HK-2 (cell line): ENCODE measurements around the gene BEND5.

Source experiments
- DNase-seq: peaks from one replicate; pipeline ENCODE4 v3.0.0-alpha.2; 2018; ENCODE audit not compliant: unreplicated experiment

The BEND5 gene

GRCh38 chr1:48761986-48762385 is 14.7 kb downstream of the BEND5 start:
- DNase-seq = no peak

- DNase-seq = no peak
Measured at GRCh38 chr1:48761411-48761810, 15.3 kb downstream of the BEND5 start.

DNA sequence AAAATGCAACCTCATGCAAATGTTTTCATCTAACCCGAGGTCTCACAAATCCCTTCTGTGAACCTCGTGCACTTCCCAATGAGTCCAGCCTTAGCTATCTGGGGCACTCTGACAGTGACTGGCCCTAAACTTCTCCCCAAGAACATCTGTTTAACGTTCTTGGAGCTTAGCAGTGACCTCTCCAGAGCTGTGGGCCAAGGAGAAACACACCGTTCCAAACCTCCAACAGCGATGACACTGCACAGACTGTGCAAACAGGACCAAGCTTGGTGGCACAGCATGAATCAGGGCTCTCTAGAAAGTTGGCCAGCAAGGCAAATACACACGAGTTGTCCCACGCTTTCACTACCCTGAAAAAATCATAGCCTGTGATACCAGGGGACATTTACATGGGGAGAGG is 15.8 kb downstream of the BEND5 start:
- DNase-seq = no peak

- DNase-seq = no peak
Measured at GRCh38 chr1:48758976-48759375, 17.7 kb downstream of the BEND5 start.

- DNase-seq = no peak
Measured at GRCh38 chr1:48757363-48757762, 19.3 kb downstream of the BEND5 start.

GRCh38 chr1:48756683-48757316 is 19.9 kb downstream of the BEND5 start:
- DNase-seq = no peak

GRCh38 chr1:48753293-48753692 is 23.4 kb downstream of the BEND5 start:
- no peak for DNase-seq

GRCh38 chr1:48750109-48750508 is 26.6 kb downstream of the BEND5 start:
- no peak for DNase-seq

GRCh38 chr1:48749068-48749467 is 27.6 kb downstream of the BEND5 start:
- no peak for DNase-seq

DNA sequence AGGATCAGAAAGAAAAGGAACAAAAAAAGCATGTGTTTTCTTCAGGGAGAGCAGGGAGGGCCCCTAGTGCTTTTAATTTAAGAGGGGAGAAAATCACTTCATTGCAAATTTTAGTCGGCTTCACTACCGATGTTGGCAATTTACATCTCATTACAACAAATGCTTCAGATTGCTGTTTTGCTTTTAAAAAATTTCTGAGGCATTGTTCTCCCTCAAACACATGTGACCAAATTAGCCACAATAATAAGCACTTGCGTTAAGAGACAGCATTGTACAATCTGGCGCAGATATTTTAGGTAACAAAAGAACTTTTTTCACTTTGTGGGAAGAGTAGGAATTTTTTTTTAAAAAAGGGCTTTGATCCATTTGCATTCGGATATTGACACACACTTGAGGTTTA is 29.8 kb downstream of the BEND5 start:
- no peak for DNase-seq

- DNase-seq = no peak
Measured at GRCh38 chr1:48744032-48744431, 32.7 kb downstream of the BEND5 start.

GRCh38 chr1:48743480-48743879 is 33.2 kb downstream of the BEND5 start:
- DNase-seq = no peak

DNA sequence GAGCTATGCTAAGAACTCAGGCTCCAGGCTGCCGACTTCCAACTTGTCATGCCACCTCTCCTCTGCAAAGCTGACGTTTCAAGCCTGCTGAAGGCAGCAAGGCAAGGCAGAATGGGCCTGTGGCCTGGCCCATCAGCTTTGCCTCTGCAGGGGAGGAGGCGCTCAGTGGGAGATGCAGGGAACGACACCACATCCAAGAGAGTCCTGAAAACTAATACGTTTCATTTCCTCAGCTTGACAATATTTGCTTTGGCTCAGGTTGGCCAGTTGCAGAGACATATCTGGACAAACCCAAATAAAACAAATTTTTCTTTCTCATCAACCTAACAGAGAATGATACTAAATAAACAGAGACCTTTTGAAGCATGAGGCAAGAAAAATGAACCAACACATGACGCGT is 35.3 kb downstream of the BEND5 start:
- DNase-seq = no peak

DNA sequence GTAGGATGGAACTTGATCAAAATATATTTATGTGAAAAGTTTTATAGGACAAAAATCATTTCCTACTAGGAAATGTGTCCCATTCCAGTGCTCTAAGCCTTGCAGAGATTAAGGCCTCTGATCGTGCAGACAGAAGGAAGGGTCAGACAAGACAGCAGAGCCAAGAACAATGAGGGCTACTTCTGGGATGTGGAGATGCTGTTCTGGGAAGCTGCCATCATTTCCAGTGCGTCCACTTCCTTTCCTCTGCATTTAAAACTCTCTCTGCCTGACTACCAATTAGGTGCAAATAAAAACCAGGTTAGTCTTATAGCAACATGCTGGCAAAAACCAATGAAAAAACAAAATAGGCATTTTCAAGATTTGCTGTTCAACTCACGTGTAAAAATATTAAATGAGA is 36.1 kb downstream of the BEND5 start:
- DNase-seq = no peak

- no peak for DNase-seq
Measured at GRCh38 chr1:48739091-48739490, 37.6 kb downstream of the BEND5 start.

DNA sequence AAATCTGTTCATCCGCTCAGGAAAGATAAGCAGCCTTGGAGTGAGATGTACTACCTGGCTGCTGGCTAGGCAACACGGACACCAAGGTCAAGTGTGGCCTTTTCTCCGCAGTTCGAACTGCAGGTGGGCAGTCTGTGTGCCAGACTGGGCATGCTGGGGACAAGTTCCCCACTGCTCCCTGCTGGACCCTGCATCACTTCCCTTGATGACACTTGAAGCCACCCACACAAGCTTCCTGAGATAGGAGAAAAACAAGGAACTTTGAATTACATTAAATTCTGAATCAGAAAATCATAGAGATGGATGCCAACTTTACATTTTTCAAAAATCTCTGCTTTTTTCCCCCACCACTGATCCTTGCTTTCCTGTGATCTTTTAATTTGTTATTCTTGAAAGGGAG is 38.3 kb downstream of the BEND5 start:
- DNase-seq = no peak

- DNase-seq = no peak
Measured at GRCh38 chr1:48735796-48736195, 40.9 kb downstream of the BEND5 start.

DNA sequence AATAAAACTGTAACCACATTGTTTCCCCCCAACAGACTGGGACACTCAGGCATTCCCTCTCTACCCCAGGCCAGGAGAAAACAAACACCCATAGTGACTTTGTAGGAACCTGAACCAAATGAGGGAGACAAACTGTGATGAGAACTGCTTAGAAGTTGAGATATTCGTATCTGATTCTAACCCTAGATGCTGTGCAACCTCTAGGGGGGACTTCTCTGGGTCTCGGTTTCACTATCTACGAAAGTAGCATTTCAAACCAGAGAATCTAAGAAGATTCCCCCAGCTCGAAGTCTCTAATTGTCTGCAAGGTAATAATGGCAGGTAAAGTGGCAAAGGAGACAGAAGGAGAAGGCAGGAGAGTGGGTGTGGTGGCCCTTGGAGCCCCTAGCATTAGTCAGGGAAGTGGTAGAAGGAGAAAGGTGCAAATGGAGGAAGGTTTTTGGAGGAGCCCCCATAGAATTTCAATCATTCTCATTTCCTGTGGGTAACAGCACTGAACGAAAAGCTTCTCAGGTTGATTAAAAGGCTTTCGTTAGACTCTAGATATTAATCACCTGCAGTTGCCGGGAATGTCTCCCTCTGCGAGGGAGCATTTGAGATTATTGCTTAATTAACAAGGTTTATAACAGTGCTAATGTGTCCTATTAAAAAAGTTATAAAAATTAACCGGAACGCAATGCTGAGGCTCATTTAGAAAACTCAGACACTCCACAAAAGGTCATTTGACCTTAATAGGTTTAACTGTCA is 46.4 kb downstream of the BEND5 start:
- no peak for DNase-seq

DNA sequence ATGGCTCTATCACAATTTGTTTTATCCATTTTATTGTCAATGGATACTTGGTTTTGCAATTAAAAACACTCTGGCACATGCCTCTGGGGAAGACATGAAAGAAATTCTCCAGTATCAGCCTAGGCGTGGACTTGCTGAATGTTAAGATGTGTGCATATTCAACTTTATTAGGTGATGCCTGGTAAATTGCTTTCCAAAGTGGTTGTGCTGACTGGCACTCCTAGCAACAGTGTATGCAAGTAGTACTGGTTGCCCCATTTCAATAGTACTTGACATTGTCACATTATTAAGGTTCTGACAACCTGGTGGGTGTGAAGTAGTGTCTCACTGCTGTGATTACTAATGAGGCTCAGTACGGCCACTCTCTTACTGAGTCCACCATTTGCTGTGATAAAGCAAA is 48.1 kb downstream of the BEND5 start:
- DNase-seq = no peak

GRCh38 chr1:48726557-48727215 is 50.0 kb downstream of the BEND5 start:
- DNase-seq = no peak

DNA sequence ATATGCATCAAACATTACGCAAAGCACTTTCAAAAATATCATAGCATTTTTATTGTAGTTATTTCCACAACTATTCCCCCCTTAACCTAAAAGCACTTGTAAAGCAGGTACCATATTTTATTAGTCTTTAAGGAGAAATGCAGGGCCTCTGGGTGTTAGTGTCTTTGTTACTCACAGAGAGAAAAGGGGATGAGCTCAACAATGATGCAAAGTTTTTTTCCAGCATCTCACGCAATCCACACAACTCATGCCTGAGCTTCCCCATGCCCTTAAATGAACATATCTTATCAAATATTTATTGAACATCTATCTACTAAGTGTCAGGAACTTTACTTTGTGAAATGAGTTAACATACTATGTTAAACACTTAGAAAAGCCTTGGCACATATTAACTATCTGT is 50.6 kb downstream of the BEND5 start:
- no peak for DNase-seq

- DNase-seq = no peak
Measured at GRCh38 chr1:48725341-48726046, 51.2 kb downstream of the BEND5 start.

DNA sequence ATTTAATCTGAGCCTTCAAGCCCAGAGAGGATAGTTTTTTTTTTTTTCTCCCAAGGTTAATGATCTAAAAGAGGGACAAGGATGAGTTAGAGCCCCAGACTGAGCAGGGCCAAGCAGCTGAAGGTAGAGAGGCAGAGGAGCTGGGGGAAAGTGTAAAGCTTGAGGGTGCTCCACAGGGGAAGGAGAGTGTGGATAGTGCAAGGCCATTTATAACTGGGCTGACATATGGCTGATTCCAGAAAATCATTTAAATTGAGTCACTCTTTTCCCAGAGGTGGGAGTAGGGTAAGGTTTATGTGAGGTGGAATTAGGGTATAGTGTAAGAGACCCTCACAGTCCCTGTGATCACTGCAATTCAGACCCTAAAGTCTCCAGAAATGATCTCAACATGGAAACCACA is 55.8 kb downstream of the BEND5 start:
- no peak for DNase-seq
